Endothelial cell of umbilical vein (primary cell): ENCODE measurements around the gene ATXN7. TPM values are rescaled to one million over a fixed set of nuclear protein-coding genes. Genes with fewer than 3 reads are reported as not detected.

ENCODE experiments used
- BruUV-seq: library from RNA; stranded (reverse); fragments of 400-500 nt; replicated peaks from 2 replicates; lab custom pipeline; 2021; lab: Mats Ljungman, UMichigan
- CTCF ChIA-PET: fragments of 300-600, 350-600 bp; sonication (Branson Sonifier 250); formaldehyde crosslinking; loops from one replicate; lab custom pipeline; 2021; ENCODE audit warnings: antibody characterized with exemption, inconsistent platforms; lab: Charles Lee
- POLR2A ChIA-PET: fragments of 300-600, 350-600 bp; sonication (Branson Sonifier 250); formaldehyde crosslinking; loops from one replicate; lab custom pipeline; 2021; ENCODE audit warnings: antibody characterized with exemption, inconsistent platforms; lab: Charles Lee
- DNase-seq: peaks from one replicate; pipeline ENCODE4 v3.0.0-alpha.2; 2011; ENCODE audit warnings: low read depth, low spot score
- FAIRE-seq: peaks from 2 replicates; lab custom pipeline; 2011; peaks lifted over from hg19 to GRCh38; lab: Jason Lieb, UNC
- H2AFZ ChIP-seq: 2 replicates; pipeline ENCODE4 v1.6.0; 2012; ENCODE audit warnings: low read depth, low read length, control low read depth, inconsistent platforms
- H3K27ac ChIP-seq: 2 replicates; pipeline ENCODE4 v1.5.1; 2011; ENCODE audit warnings: low read depth, mild to moderate bottlenecking, control low read depth, low read length, moderate library complexity; ENCODE audit not compliant: insufficient read depth
- H3K27me3 ChIP-seq, 2 experiments: 2 replicates each; pipeline versions ENCODE4 v1.6.0 to v1.6.1; 2011; ENCODE audit warnings: low read length in 2 of 2, mixed read lengths in 1 of 2; ENCODE audit not compliant: control insufficient read depth in 2 of 2, insufficient read depth in 2 of 2
- H3K36me3 ChIP-seq, 2 experiments: 2 replicates in 1 of 2; 3 replicates in 1 of 2; pipeline ENCODE4 v1.5.1; 2011; ENCODE audit warnings: low read length in 2 of 2, mild to moderate bottlenecking in 1 of 2, moderate library complexity in 1 of 2; ENCODE audit not compliant: control insufficient read depth in 2 of 2, insufficient read depth in 2 of 2; ENCODE audit errors: extremely low read depth in 1 of 2
- H3K4me1 ChIP-seq: 3 replicates; pipeline ENCODE4 v1.5.1; 2011; ENCODE audit warnings: mild to moderate bottlenecking, low read length; ENCODE audit not compliant: control insufficient read depth, insufficient read depth; ENCODE audit errors: extremely low read depth
- H3K4me2 ChIP-seq: 2 replicates; pipeline ENCODE4 v1.6.1; 2011; ENCODE audit warnings: low read length, control low read depth, mixed read lengths; ENCODE audit not compliant: insufficient read depth
- H3K4me3 ChIP-seq, 3 experiments: fragments of 200-600 bp in 1 of 3; sonication (generic), shearing (Covaris generic) in 1 of 3; replicated peaks in 1 of 3; 2 replicates each; pipeline ENCODE4 v1.5.1; 2011 to 2016; ENCODE audit warnings: control low read depth in 3 of 3, low read length in 3 of 3, mild to moderate bottlenecking in 2 of 3, inconsistent platforms in 1 of 3, low read depth in 1 of 3, moderate library complexity in 1 of 3; ENCODE audit not compliant: insufficient read depth in 1 of 3
- H3K79me2 ChIP-seq: 2 replicates; pipeline ENCODE4 v1.6.0; 2012; ENCODE audit warnings: low read length, inconsistent platforms; ENCODE audit not compliant: control insufficient read depth, insufficient read depth
- H3K9ac ChIP-seq: replicated peaks from 2 replicates; pipeline ENCODE3; 2011; ENCODE audit warnings: low read length, control low read depth; ENCODE audit not compliant: insufficient read depth; ENCODE audit errors: extremely low read depth
- H3K9me1 ChIP-seq: replicated peaks from 3 replicates; pipeline ENCODE4 v1.6.0; 2011; ENCODE audit warnings: mild to moderate bottlenecking, low read length; ENCODE audit not compliant: control insufficient read depth, insufficient read depth; ENCODE audit errors: extremely low read depth
- H3K9me3 ChIP-seq: replicated peaks from 2 replicates; pipeline ENCODE4 v1.5.1; 2012; ENCODE audit warnings: low read length, inconsistent platforms; ENCODE audit not compliant: control insufficient read depth, insufficient read depth
- H4K20me1 ChIP-seq: replicated peaks from 2 replicates; pipeline ENCODE3; 2011; ENCODE audit warnings: mild to moderate bottlenecking, low read length; ENCODE audit not compliant: control insufficient read depth, insufficient read depth; ENCODE audit errors: extremely low read depth
- CTCF ChIP-seq, 2 donors: IDR thresholded peaks; 1 replicate in 1 of 2; 2 replicates in 1 of 2; pipeline ENCODE4 v1.5.1; 2011; ENCODE audit warnings: low read length in 2 of 2, mild to moderate bottlenecking in 2 of 2, moderate library complexity in 2 of 2, control low read depth in 1 of 2, inconsistent platforms in 1 of 2, low read depth in 1 of 2; ENCODE audit not compliant: insufficient read depth in 1 of 2; ENCODE audit errors: extremely low read depth in 1 of 2
- EZH2 ChIP-seq: IDR thresholded peaks from 2 replicates; pipeline ENCODE4 v1.6.1; 2012; ENCODE audit warnings: borderline replicate concordance, low read depth, mild to moderate bottlenecking, moderate library complexity, low read length, inconsistent platforms; ENCODE audit not compliant: severe bottlenecking
- FOS ChIP-seq: IDR thresholded peaks from 2 replicates; pipeline ENCODE4 v1.6.1; 2011; ENCODE audit warnings: mild to moderate bottlenecking, low read length, moderate library complexity, borderline replicate concordance; ENCODE audit not compliant: insufficient read depth
- GATA2 ChIP-seq: IDR thresholded peaks from 2 replicates; pipeline ENCODE4 v1.7.0; 2011; ENCODE audit warnings: low read depth, mild to moderate bottlenecking, moderate library complexity, mixed read lengths, low read length; ENCODE audit not compliant: insufficient read length, insufficient read depth
- JUN ChIP-seq: IDR thresholded peaks from 2 replicates; pipeline ENCODE4 v1.6.1; 2011; ENCODE audit warnings: borderline replicate concordance, low read depth; ENCODE audit not compliant: insufficient read length, insufficient read depth
- MYC ChIP-seq: IDR thresholded peaks from one replicate; pipeline ENCODE4 v1.6.1; 2011; ENCODE audit warnings: mild to moderate bottlenecking, low read depth, low read length
- POLR2A ChIP-seq: IDR thresholded peaks from 2 replicates; pipeline ENCODE4 v1.6.1; 2012; ENCODE audit warnings: low read depth, mild to moderate bottlenecking, control low read depth, low read length
- POLR2AphosphoS5 ChIP-seq: IDR thresholded peaks from 2 replicates; pipeline ENCODE4 v1.6.1; 2012; ENCODE audit warnings: low read depth, mild to moderate bottlenecking, control low read depth, low read length, moderate library complexity; ENCODE audit not compliant: insufficient read depth
- dilution Hi-C: fragments of 300-500 bp; cut with MboI; formaldehyde crosslinking; loops from one replicate; pipeline ENCODE4 v1.15.0; 2019; ENCODE audit warnings: low sequenced_read_pairs; ENCODE audit not compliant: extremely low pct_ligation_motif_present
- intact Hi-C: fragments of 100-400 bp; cut with micrococcal nuclease; formaldehyde crosslinking; loops from one replicate; pipeline ENCODE4 v1.10.0; 2022
- polyA plus RNA-seq, 4 experiments: library from polyadenylated mRNA; depleted of rRNA in 3 of 4; stranded (reverse) in 3 of 4; unstranded in 1 of 4; fragments of >200 nt; gene quantifications; 2 replicates each; pipeline versions ENCODE4 v1.2.1 to v1.2.3, GENCODE V29; 2011 to 2012; ENCODE audit warnings: missing spikeins in 1 of 4
- total RNA-seq: library from RNA; stranded (reverse); gene quantifications from 2 replicates; pipeline ENCODE4 v1.2.3, GENCODE V29; 2021

The ATXN7 gene
- total and polyA plus RNA-seq, 2 donors (not counting 3 experiments of a cell fraction or from before 2014, with no cell fraction given), result 21.2 to 34.7 TPM

GRCh38 chr3:63927422-63928280, 64.0 kb downstream of the ATXN7 start:
- no peak overlapping the region for H3K4me2 ChIP-seq
- H3K27ac ChIP-seq, result no peak overlapping the region
- no peaks in the 10 kb centered on the region for H3K4me1 ChIP-seq
- no peak for FAIRE-seq
- peaks cover 5% of the 10 kb centered on the region for H4K20me1 ChIP-seq
- intact Hi-C loops (no loop called here), dilution Hi-C loops (no loop called here)
- no TSS peak for BruUV-seq
- H2AFZ ChIP-seq, result no peak overlapping the region
- TF ChIP-seq FOS (no peak), CTCF (IDR thresholded peaks at IDR 0.05; ENCODE audit: extremely low read depth in 1 of 2, insufficient read depth in 1 of 2, low read depth in 1 of 2, low read length in 2 of 2) (no peak), JUN (no peak), POLR2A (no peak), EZH2 (no peak), GATA2 (no peak), POLR2AphosphoS5 (no peak), MYC (no peak)
- DNase-seq, result no peak
- H3K9me3 ChIP-seq, result no peaks in the 10 kb centered on the region
- peaks cover 4 to 15% of the 10 kb centered on the region in 2 experiments for H3K36me3 ChIP-seq
- CTCF ChIA-PET, result interaction anchor here (0.6 to 1.5 kb wide), 8 partner anchors 11 to 1876 kb away, joined by 3 to 7 read pairs (median 3); no protein-coding TSS in a partner anchor
- POLR2A ChIA-PET, result no interaction called here
- peaks cover 70% of the 10 kb centered on the region for H3K79me2 ChIP-seq
- H3K9me1 ChIP-seq, result no peaks in the 10 kb centered on the region
- no peak overlapping the region for H3K9ac ChIP-seq
- no peaks in the 10 kb centered on the region for H3K27me3 ChIP-seq
- H3K4me3 ChIP-seq, result no peak overlapping the region
